ENCODE measurements around the gene GALNT1. TPM values are rescaled to one million over a fixed set of nuclear protein-coding genes. Genes with fewer than 3 reads are reported as not detected.
"Not testable (repeated sequence)": the region's sequence is repeated elsewhere in the genome, so short reads cannot be mapped to it uniquely, and the experiment has no call there.

GALNT1 gene
- total RNA-seq (2014; rRNA removed; shearing (Covaris generic)) = 117 and 121 TPM in 2 replicates

DNA sequence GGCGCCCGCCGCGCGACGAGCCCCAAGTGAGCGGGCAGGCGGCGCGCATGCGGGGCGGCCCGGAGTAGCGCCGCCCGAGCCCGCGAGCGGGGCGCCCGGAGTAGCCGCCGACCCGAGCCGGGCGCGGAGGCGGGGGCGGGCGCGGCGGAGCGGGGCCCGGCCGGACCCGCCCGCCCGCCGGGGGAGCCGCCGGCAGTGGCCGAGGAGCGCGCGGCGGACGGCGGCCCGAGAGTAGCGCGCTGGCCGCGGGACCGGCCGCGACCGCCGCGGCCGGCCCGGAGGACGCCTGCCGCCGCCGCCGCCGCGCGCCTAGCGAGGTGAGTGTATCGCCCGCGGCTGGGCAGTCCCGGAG, at the start of gene GALNT1:
TSS of gene GALNT1 (plus strand) at position 195 of the 352 bp plus-strand sequence. CDS start 72,923 bp downstream, outside the sequence.
- DNase-seq (ENCODE audit: low read depth in 1 of 2, low spot score in 2 of 2) = no peak
- no peaks in the 10 kb centered on the region; the same call in 1 of the 2 replicates for H3K9me3 ChIP-seq (replicated peaks)
- H3K36me3 ChIP-seq = peaks cover 5% of the 10 kb centered on the region
- H3K27ac ChIP-seq = peak within 1 kb of the TSS; percentile 69
- H3K27me3 ChIP-seq (replicated peaks) = no peaks in the 10 kb centered on the region
- H3K4me1 ChIP-seq (replicated peaks) = peaks cover 12% of the 10 kb centered on the region; the same call in 1 of the 2 replicates
- peak within 1 kb of the TSS; percentile 96 for H3K4me3 ChIP-seq

DNA sequence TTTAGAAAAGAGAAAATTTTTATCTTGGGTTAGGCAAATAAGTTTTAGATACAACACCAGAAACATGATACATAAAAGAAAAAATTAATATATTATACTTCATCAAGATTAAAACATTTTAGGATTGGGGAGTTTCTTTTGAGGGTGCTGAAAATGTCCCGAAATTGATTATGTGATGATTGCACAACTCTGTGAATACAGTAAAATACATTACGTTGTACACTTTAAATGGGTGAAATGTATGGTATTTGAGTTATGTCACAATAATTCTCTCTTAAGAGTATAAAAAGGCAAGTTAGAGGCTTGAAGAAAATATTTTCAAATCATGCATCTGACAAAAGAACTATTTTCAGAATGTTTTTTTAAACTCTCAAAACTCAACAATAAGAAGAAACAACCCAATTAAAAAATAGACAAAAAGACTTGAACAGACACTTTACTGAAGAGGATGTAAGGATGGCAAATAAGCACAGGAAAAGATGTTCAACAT, 47.6 kb upstream of the GALNT1 start:
- no peak for DNase-seq (ENCODE audit: low read depth in 1 of 2, low spot score in 2 of 2)
- Histone ChIP-seq H3K27ac (no peak overlapping the region), H3K27me3 (replicated peaks) (peaks cover 5% of the 10 kb centered on the region), H3K4me1 (replicated peaks) (no peaks in the 10 kb centered on the region), H3K9me3 (replicated peaks) (no peaks in the 10 kb centered on the region), H3K36me3 (no peaks in the 10 kb centered on the region), H3K4me3 (no peak overlapping the region)

- no peaks in the 10 kb centered on the region for H3K9me3 ChIP-seq (replicated peaks)
- H3K27me3 ChIP-seq (replicated peaks) = peaks cover 8% of the 10 kb centered on the region
- no peak for DNase-seq (ENCODE audit: low read depth in 1 of 2, low spot score in 2 of 2)
- no peak overlapping the region for H3K27ac ChIP-seq
- no peaks in the 10 kb centered on the region for H3K4me1 ChIP-seq (replicated peaks)
- no peaks in the 10 kb centered on the region for H3K36me3 ChIP-seq
- H3K4me3 ChIP-seq = no peak overlapping the region
These were observed 46.2 kb upstream of the GALNT1 start for GRCh38 chr18:35535297-35535696.

GRCh38 chr18:35542356-35542755, 39.2 kb upstream of the GALNT1 start:
- H3K36me3 ChIP-seq = no peaks in the 10 kb centered on the region
- no peaks in the 10 kb centered on the region for H3K4me1 ChIP-seq (replicated peaks)
- H3K27ac ChIP-seq = no peak overlapping the region
- DNase-seq (ENCODE audit: low read depth in 1 of 2, low spot score in 2 of 2) = no peak
- no peak overlapping the region for H3K4me3 ChIP-seq
- no peaks in the 10 kb centered on the region for H3K9me3 ChIP-seq (replicated peaks)
- peaks cover 5% of the 10 kb centered on the region for H3K27me3 ChIP-seq (replicated peaks)

GRCh38 chr18:35547008-35547605, 34.4 kb upstream of the GALNT1 start:
- H3K4me3 ChIP-seq = no peak overlapping the region
- DNase-seq (ENCODE audit: low read depth in 1 of 2, low spot score in 2 of 2) = no peak
- no peaks in the 10 kb centered on the region for H3K4me1 ChIP-seq (replicated peaks)
- no peaks in the 10 kb centered on the region for H3K9me3 ChIP-seq (replicated peaks)
- H3K27me3 ChIP-seq (replicated peaks) = 0 out of 2 replicates have a peak, but pooled peaks cover 2% of the 10 kb centered on the region
- H3K36me3 ChIP-seq = no peaks in the 10 kb centered on the region
- H3K27ac ChIP-seq = no peak overlapping the region

- no peak for DNase-seq (ENCODE audit: low read depth in 1 of 2, low spot score in 2 of 2)
- H3K36me3 ChIP-seq = no peaks in the 10 kb centered on the region
- no peak overlapping the region for H3K4me3 ChIP-seq
- H3K27me3 ChIP-seq (replicated peaks) = 0 out of 2 replicates have a peak, but pooled peaks cover 2% of the 10 kb centered on the region
- no peaks in the 10 kb centered on the region for H3K4me1 ChIP-seq (replicated peaks)
- no peak overlapping the region for H3K27ac ChIP-seq
- no peaks in the 10 kb centered on the region for H3K9me3 ChIP-seq (replicated peaks)
These were observed 32.0 kb upstream of the GALNT1 start for GRCh38 chr18:35549564-35549963.

- 0 out of 2 replicates have a peak, but pooled peaks cover 2% of the 10 kb centered on the region for H3K27me3 ChIP-seq (replicated peaks)
- DNase-seq (ENCODE audit: low read depth in 1 of 2, low spot score in 2 of 2) = no peak
- H3K4me3 ChIP-seq = no peak overlapping the region
- no peaks in the 10 kb centered on the region for H3K9me3 ChIP-seq (replicated peaks)
- no peaks in the 10 kb centered on the region for H3K36me3 ChIP-seq
- H3K4me1 ChIP-seq (replicated peaks) = no peaks in the 10 kb centered on the region
- H3K27ac ChIP-seq = no peak overlapping the region
These were observed 28.2 kb upstream of the GALNT1 start for GRCh38 chr18:35553300-35553699.

GRCh38 chr18:35555538-35555937, 26.0 kb upstream of the GALNT1 start:
- H3K4me3 ChIP-seq; H3K9me3 ChIP-seq (replicated peaks); H3K27ac ChIP-seq; H3K27me3 ChIP-seq (replicated peaks); H3K36me3 ChIP-seq; H3K4me1 ChIP-seq (replicated peaks); DNase-seq (ENCODE audit: low read depth in 1 of 2, low spot score in 2 of 2): not testable (repeated sequence)

- Histone ChIP-seq H3K4me3 (no peak overlapping the region), H3K27me3 (replicated peaks) (no peaks in the 10 kb centered on the region), H3K27ac (no peak overlapping the region), H3K36me3 (no peaks in the 10 kb centered on the region), H3K4me1 (replicated peaks) (no peaks in the 10 kb centered on the region), H3K9me3 (replicated peaks) (no peaks in the 10 kb centered on the region)
- DNase-seq (ENCODE audit: low read depth in 1 of 2, low spot score in 2 of 2) = no peak
These were observed 21.7 kb upstream of the GALNT1 start for GRCh38 chr18:35559867-35560266.

DNA sequence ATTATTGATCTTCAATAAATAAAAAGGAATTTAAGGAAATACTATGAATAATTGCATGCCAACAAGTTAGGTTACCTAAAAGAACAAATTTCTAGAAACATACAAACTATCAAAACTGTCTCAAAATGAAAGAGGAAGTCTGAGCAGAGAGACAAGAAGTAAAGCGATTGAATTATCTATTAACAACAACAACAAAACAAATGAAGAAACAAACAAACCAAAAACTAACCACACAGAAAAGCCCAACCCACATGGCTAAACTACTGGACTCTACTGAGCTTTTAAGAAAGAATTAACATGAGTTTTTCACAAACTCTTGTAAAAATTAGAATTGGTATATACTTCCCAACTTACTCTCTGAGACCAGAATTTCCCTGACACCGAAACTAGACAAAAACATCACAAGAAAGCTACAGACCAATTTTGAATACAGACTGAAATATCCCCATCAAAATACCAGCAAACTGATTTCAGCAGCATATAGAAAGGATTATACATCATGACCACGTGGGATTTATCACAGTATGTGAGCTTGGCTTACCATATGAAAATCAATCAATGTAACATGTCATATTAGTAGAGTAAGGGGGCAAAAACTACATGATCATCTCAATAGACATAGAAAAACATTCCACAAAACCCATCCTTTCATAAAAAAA, 16.6 kb upstream of the GALNT1 start:
- H3K4me1 ChIP-seq (replicated peaks) = no peaks in the 10 kb centered on the region

DNA sequence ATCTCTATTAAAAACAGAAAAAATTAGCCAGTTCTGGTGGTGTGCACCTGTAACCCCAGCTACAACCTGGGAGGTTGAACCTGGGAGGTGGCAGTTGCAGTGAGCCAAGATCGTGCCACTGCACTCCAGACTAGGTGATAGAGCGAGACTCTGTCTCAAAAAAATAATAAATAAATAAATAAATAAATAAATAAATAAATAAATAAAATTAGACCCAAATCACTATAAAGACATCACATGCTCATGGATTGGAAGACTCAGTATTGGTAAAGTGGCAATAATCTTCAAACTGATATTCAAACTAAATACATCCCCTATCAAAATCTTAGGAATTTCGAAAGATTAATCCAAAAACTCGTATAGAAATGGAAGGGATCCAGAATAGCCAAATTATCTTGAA, 15.5 kb upstream of the GALNT1 start:
- no peaks in the 10 kb centered on the region for H3K9me3 ChIP-seq (replicated peaks)
- H3K4me3 ChIP-seq = no peak overlapping the region
- no peak for DNase-seq (ENCODE audit: low read depth in 1 of 2, low spot score in 2 of 2)
- H3K27me3 ChIP-seq (replicated peaks) = no peaks in the 10 kb centered on the region
- no peaks in the 10 kb centered on the region for H3K4me1 ChIP-seq (replicated peaks)
- H3K27ac ChIP-seq = no peak overlapping the region
- no peaks in the 10 kb centered on the region for H3K36me3 ChIP-seq

More for the DNA sequence above, 16.6 kb upstream of the GALNT1 start:
- Histone ChIP-seq H3K27ac (no peak overlapping the region), H3K4me3 (no peak overlapping the region), H3K9me3 (replicated peaks) (no peaks in the 10 kb centered on the region), H3K27me3 (replicated peaks) (no peaks in the 10 kb centered on the region), H3K36me3 (no peaks in the 10 kb centered on the region)
- no peak for DNase-seq (ENCODE audit: low read depth in 1 of 2, low spot score in 2 of 2)

DNA sequence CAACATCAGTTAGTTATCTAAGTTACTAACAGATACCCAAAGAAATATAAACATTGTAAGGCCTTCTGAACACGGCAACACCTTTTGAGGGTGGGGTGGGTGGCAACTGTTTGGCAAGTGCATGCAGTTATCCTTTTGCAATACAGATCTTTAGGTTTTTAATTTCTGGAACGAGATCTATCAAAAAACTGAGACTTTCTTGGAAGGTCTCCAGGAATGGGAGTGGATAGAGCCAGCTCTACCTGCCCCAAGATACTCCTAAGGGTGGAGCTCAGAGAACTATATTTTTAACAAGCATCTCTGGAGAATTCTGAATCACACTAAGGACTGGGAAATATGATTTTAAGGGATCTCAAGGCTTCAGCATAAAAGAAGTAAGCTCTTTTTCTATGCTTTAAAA, 11.4 kb upstream of the GALNT1 start:
- Histone ChIP-seq H3K4me3 (no peak overlapping the region), H3K27ac (no peak overlapping the region), H3K9me3 (replicated peaks) (no peaks in the 10 kb centered on the region), H3K36me3 (no peaks in the 10 kb centered on the region), H3K27me3 (replicated peaks) (no peaks in the 10 kb centered on the region), H3K4me1 (replicated peaks) (peaks cover 6% of the 10 kb centered on the region)
- DNase-seq (ENCODE audit: low read depth in 1 of 2, low spot score in 2 of 2) = no peak

DNA sequence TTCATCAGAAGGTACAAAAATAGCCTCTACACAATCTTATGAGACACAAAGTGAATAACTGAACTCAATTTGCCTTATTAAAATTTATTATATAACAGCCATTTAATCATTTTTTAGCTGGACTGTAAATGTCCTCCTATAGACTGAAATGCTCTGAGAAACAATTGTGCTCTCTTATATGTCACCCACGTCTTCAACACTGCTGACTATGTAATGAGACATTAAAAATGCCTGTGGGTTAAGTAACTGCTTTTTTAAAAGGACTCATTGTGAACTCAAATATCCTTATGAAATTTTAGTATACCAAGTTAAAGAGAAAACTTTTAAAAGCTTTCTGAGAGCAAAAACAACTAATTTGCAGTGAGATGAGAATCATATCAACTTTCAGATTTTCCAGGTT, 10.4 kb upstream of the GALNT1 start:
- Histone ChIP-seq H3K9me3 (replicated peaks) (no peaks in the 10 kb centered on the region), H3K27ac (no peak overlapping the region), H3K27me3 (replicated peaks) (no peaks in the 10 kb centered on the region), H3K4me1 (replicated peaks) (peaks cover 6% of the 10 kb centered on the region), H3K4me3 (no peak overlapping the region), H3K36me3 (no peaks in the 10 kb centered on the region)
- DNase-seq (ENCODE audit: low read depth in 1 of 2, low spot score in 2 of 2) = no peak

- H3K27me3 ChIP-seq (replicated peaks) = no peaks in the 10 kb centered on the region
- no peak overlapping the region for H3K27ac ChIP-seq
- peak in 1 of 2 experiments; percentile 45 for DNase-seq (ENCODE audit: low read depth in 1 of 2, low spot score in 2 of 2)
- H3K9me3 ChIP-seq (replicated peaks) = no peaks in the 10 kb centered on the region
- H3K36me3 ChIP-seq = no peaks in the 10 kb centered on the region
- H3K4me1 ChIP-seq (replicated peaks) = peaks cover 6% of the 10 kb centered on the region
- H3K4me3 ChIP-seq = no peak overlapping the region
These were observed 8.9 kb upstream of the GALNT1 start for GRCh38 chr18:35572644-35573043.

All from SJSA1 (cell line).